Measurements from ENCODE around the gene RNF183.

The RNF183 gene

GRCh38 chr9:113326230-113326629 lies 23.1 kb upstream of the RNF183 start:
- H2BK120ac ChIP-seq (ENCODE audit: low read depth, low read length), result no peak overlapping the region
- H3K27ac ChIP-seq (ENCODE audit: low read depth, low read length), result no peak overlapping the region
- DNase-seq, result no peak
- H3K79me1 ChIP-seq (ENCODE audit: low read length), result no peaks in the 10 kb centered on the region
- no peak overlapping the region for H4K8ac ChIP-seq (ENCODE audit: low read depth, low read length)
- no peak overlapping the region for H4K5ac ChIP-seq (ENCODE audit: low read length)
- no peak overlapping the region for H3K23ac ChIP-seq (ENCODE audit: low read length)
- H3K36me3 ChIP-seq (ENCODE audit: control insufficient read depth, insufficient read depth, low read length), result no peaks in the 10 kb centered on the region
- no peak overlapping the region for H2BK5ac ChIP-seq (ENCODE audit: low read length)
- no peak overlapping the region for H3K56ac ChIP-seq (ENCODE audit: low read length)
- H2BK15ac ChIP-seq (replicated peaks; ENCODE audit: low read depth), result no peak overlapping the region
- no peak overlapping the region for H3K4me3 ChIP-seq (ENCODE audit: low read length)
- H3K4ac ChIP-seq (ENCODE audit: low read depth, low read length), result no peak overlapping the region
- H3K79me2 ChIP-seq (ENCODE audit: control insufficient read depth, insufficient read depth, low read length), result no peaks in the 10 kb centered on the region
- no peak overlapping the region for H3K18ac ChIP-seq (ENCODE audit: low read length)
- no peak overlapping the region for H3K4me2 ChIP-seq (ENCODE audit: low read length)
- H3K27me3 ChIP-seq (ENCODE audit: insufficient read depth, low read length, poor library complexity), result no peaks in the 10 kb centered on the region
- H3K4me1 ChIP-seq (ENCODE audit: control insufficient read depth, low read depth, low read length), result no peaks in the 10 kb centered on the region
- no CpG with 5 or more reads among the region's 4 CpGs for WGBS (ENCODE audit: extremely low coverage, insufficient coverage, low lambda C conversion rate)
- no peak overlapping the region for H2AK5ac ChIP-seq (ENCODE audit: low read length)
- H3K9ac ChIP-seq (ENCODE audit: low read length), result no peak overlapping the region

GRCh38 chr9:113322671-113323070 lies 19.5 kb upstream of the RNF183 start:
- no peak overlapping the region for H3K18ac ChIP-seq (ENCODE audit: low read length)
- H3K9ac ChIP-seq (ENCODE audit: low read length), result no peak overlapping the region
- H2BK5ac ChIP-seq (ENCODE audit: low read length), result no peak overlapping the region
- H3K23ac ChIP-seq (ENCODE audit: low read length), result no peak overlapping the region
- no peak overlapping the region for H4K8ac ChIP-seq (ENCODE audit: low read depth, low read length)
- H3K4me2 ChIP-seq (ENCODE audit: low read length), result no peak overlapping the region
- no peaks in the 10 kb centered on the region for H3K79me1 ChIP-seq (ENCODE audit: low read length)
- H2AK5ac ChIP-seq (ENCODE audit: low read length), result no peak overlapping the region
- no peak overlapping the region for H4K5ac ChIP-seq (ENCODE audit: low read length)
- no CpG with 5 or more reads among the region's 6 CpGs for WGBS (ENCODE audit: extremely low coverage, insufficient coverage, low lambda C conversion rate)
- no peak overlapping the region for H2BK120ac ChIP-seq (ENCODE audit: low read depth, low read length)
- no peak overlapping the region for H3K4me3 ChIP-seq (ENCODE audit: low read length)
- no peaks in the 10 kb centered on the region for H3K79me2 ChIP-seq (ENCODE audit: control insufficient read depth, insufficient read depth, low read length)
- H3K4ac ChIP-seq (ENCODE audit: low read depth, low read length), result no peak overlapping the region
- no peak overlapping the region for H3K56ac ChIP-seq (ENCODE audit: low read length)
- H3K27ac ChIP-seq (ENCODE audit: low read depth, low read length), result no peak overlapping the region
- no peaks in the 10 kb centered on the region for H3K4me1 ChIP-seq (ENCODE audit: control insufficient read depth, low read depth, low read length)
- no peaks in the 10 kb centered on the region for H3K27me3 ChIP-seq (ENCODE audit: insufficient read depth, low read length, poor library complexity)
- DNase-seq, result no peak
- H2BK15ac ChIP-seq (replicated peaks; ENCODE audit: low read depth), result no peak overlapping the region
- H3K36me3 ChIP-seq (ENCODE audit: control insufficient read depth, insufficient read depth, low read length), result no peaks in the 10 kb centered on the region

DNA sequence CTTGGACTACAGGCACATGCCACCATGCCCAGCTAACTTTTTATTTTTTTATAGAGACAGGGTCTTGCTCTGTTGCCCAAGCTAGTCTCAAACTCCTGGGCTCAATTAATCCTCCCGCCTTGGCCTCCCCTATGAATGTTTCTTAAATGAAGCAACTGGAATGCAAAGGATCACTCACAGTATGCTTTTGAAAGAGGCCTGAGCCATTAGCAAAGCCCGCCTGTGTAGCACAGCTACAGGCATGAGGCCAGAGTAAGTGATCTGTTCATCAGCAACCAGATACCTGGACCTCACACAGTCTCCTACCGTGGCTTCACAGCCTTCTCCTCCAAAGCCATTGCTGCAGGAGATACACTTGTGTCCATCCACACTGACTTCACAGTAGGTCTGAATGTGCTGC lies 16.9 kb upstream of the RNF183 start:
- Histone ChIP-seq H4K5ac (ENCODE audit: low read length) (no peak overlapping the region), H4K8ac (ENCODE audit: low read depth, low read length) (no peak overlapping the region), H3K23ac (ENCODE audit: low read length) (no peak overlapping the region), H3K9ac (ENCODE audit: low read length) (no peak overlapping the region), H3K4me2 (ENCODE audit: low read length) (no peak overlapping the region), H2BK5ac (ENCODE audit: low read length) (no peak overlapping the region), H3K4ac (ENCODE audit: low read depth, low read length) (no peak overlapping the region), H2BK120ac (ENCODE audit: low read depth, low read length) (no peak overlapping the region), H3K18ac (ENCODE audit: low read length) (no peak overlapping the region), H2BK15ac (replicated peaks; ENCODE audit: low read depth) (no peak overlapping the region), H3K36me3 (ENCODE audit: control insufficient read depth, insufficient read depth, low read length) (no peaks in the 10 kb centered on the region), H3K79me2 (ENCODE audit: control insufficient read depth, insufficient read depth, low read length) (no peaks in the 10 kb centered on the region), H3K27me3 (ENCODE audit: insufficient read depth, low read length, poor library complexity) (no peaks in the 10 kb centered on the region), H3K4me1 (ENCODE audit: control insufficient read depth, low read depth, low read length) (no peaks in the 10 kb centered on the region), H3K27ac (ENCODE audit: low read depth, low read length) (no peak overlapping the region), H3K56ac (ENCODE audit: low read length) (no peak overlapping the region), H3K4me3 (ENCODE audit: low read length) (no peak overlapping the region), H3K79me1 (ENCODE audit: low read length) (no peaks in the 10 kb centered on the region), H2AK5ac (ENCODE audit: low read length) (no peak overlapping the region)
- DNase-seq, result no peak
- WGBS (ENCODE audit: extremely low coverage, insufficient coverage, low lambda C conversion rate), result no CpG with 5 or more reads among the region's 3 CpGs

GRCh38 chr9:113319054-113319453 lies 15.9 kb upstream of the RNF183 start:
- WGBS (ENCODE audit: extremely low coverage, insufficient coverage, low lambda C conversion rate), result no CpG with 5 or more reads among the region's 2 CpGs
- H3K4me2 ChIP-seq (ENCODE audit: low read length), result no peak overlapping the region
- no peak overlapping the region for H2BK120ac ChIP-seq (ENCODE audit: low read depth, low read length)
- no peak for DNase-seq
- no peaks in the 10 kb centered on the region for H3K27me3 ChIP-seq (ENCODE audit: insufficient read depth, low read length, poor library complexity)
- H3K9ac ChIP-seq (ENCODE audit: low read length), result no peak overlapping the region
- no peak overlapping the region for H3K23ac ChIP-seq (ENCODE audit: low read length)
- no peak overlapping the region for H2BK5ac ChIP-seq (ENCODE audit: low read length)
- H3K18ac ChIP-seq (ENCODE audit: low read length), result no peak overlapping the region
- H3K56ac ChIP-seq (ENCODE audit: low read length), result no peak overlapping the region
- no peak overlapping the region for H4K8ac ChIP-seq (ENCODE audit: low read depth, low read length)
- H2AK5ac ChIP-seq (ENCODE audit: low read length), result no peak overlapping the region
- H3K4me3 ChIP-seq (ENCODE audit: low read length), result no peak overlapping the region
- H4K5ac ChIP-seq (ENCODE audit: low read length), result no peak overlapping the region
- H3K36me3 ChIP-seq (ENCODE audit: control insufficient read depth, insufficient read depth, low read length), result no peaks in the 10 kb centered on the region
- no peaks in the 10 kb centered on the region for H3K4me1 ChIP-seq (ENCODE audit: control insufficient read depth, low read depth, low read length)
- H3K27ac ChIP-seq (ENCODE audit: low read depth, low read length), result no peak overlapping the region
- no peak overlapping the region for H3K4ac ChIP-seq (ENCODE audit: low read depth, low read length)
- H3K79me2 ChIP-seq (ENCODE audit: control insufficient read depth, insufficient read depth, low read length), result no peaks in the 10 kb centered on the region
- H2BK15ac ChIP-seq (replicated peaks; ENCODE audit: low read depth), result no peak overlapping the region
- H3K79me1 ChIP-seq (ENCODE audit: low read length), result no peaks in the 10 kb centered on the region

DNA sequence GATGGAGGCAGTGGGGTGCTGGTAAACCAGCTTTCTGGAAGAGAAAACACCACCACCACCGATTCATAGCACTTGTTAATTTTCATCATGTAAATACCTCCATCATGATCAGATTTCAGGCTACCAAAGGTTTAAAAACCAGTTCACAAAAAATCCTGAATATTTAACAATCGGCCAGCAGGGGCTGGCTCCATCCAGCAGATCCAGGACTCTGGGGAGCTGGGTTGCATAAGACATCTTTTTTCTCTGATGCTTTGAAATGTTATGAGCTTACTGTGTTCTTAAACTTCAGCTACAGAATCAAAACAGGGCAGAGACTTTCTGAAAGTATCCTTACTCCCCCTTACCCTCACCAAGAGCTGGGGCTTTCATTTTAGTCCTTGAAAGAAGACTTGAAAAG lies 14.6 kb upstream of the RNF183 start:
- Histone ChIP-seq H3K79me1 (ENCODE audit: low read length) (no peaks in the 10 kb centered on the region), H2AK5ac (ENCODE audit: low read length) (no peak overlapping the region), H3K4me3 (ENCODE audit: low read length) (no peak overlapping the region), H3K4me1 (ENCODE audit: control insufficient read depth, low read depth, low read length) (no peaks in the 10 kb centered on the region), H3K36me3 (ENCODE audit: control insufficient read depth, insufficient read depth, low read length) (no peaks in the 10 kb centered on the region), H3K23ac (ENCODE audit: low read length) (no peak overlapping the region), H3K4me2 (ENCODE audit: low read length) (no peak overlapping the region), H3K79me2 (ENCODE audit: control insufficient read depth, insufficient read depth, low read length) (no peaks in the 10 kb centered on the region), H2BK120ac (ENCODE audit: low read depth, low read length) (no peak overlapping the region), H2BK15ac (replicated peaks; ENCODE audit: low read depth) (no peak overlapping the region), H2BK5ac (ENCODE audit: low read length) (no peak overlapping the region), H3K27ac (ENCODE audit: low read depth, low read length) (no peak overlapping the region), H3K27me3 (ENCODE audit: insufficient read depth, low read length, poor library complexity) (no peaks in the 10 kb centered on the region), H4K5ac (ENCODE audit: low read length) (no peak overlapping the region), H3K4ac (ENCODE audit: low read depth, low read length) (no peak overlapping the region), H3K9ac (ENCODE audit: low read length) (no peak overlapping the region), H3K56ac (ENCODE audit: low read length) (no peak overlapping the region), H3K18ac (ENCODE audit: low read length) (no peak overlapping the region), H4K8ac (ENCODE audit: low read depth, low read length) (no peak overlapping the region)
- no CpG with 5 or more reads among the region's 2 CpGs for WGBS (ENCODE audit: extremely low coverage, insufficient coverage, low lambda C conversion rate)
- DNase-seq, result no peak

- Histone ChIP-seq H3K23ac (ENCODE audit: low read length) (no peak overlapping the region), H3K79me2 (ENCODE audit: control insufficient read depth, insufficient read depth, low read length) (no peaks in the 10 kb centered on the region), H3K4me2 (ENCODE audit: low read length) (no peak overlapping the region), H3K27ac (ENCODE audit: low read depth, low read length) (no peak overlapping the region), H2BK5ac (ENCODE audit: low read length) (no peak overlapping the region), H3K4ac (ENCODE audit: low read depth, low read length) (no peak overlapping the region), H2BK120ac (ENCODE audit: low read depth, low read length) (no peak overlapping the region), H4K8ac (ENCODE audit: low read depth, low read length) (no peak overlapping the region), H3K18ac (ENCODE audit: low read length) (no peak overlapping the region), H2AK5ac (ENCODE audit: low read length) (no peak overlapping the region), H3K9ac (ENCODE audit: low read length) (no peak overlapping the region), H2BK15ac (replicated peaks; ENCODE audit: low read depth) (no peak overlapping the region), H4K5ac (ENCODE audit: low read length) (no peak overlapping the region), H3K56ac (ENCODE audit: low read length) (no peak overlapping the region), H3K4me3 (ENCODE audit: low read length) (no peak overlapping the region), H3K27me3 (ENCODE audit: insufficient read depth, low read length, poor library complexity) (no peaks in the 10 kb centered on the region), H3K4me1 (ENCODE audit: control insufficient read depth, low read depth, low read length) (no peaks in the 10 kb centered on the region), H3K36me3 (ENCODE audit: control insufficient read depth, insufficient read depth, low read length) (no peaks in the 10 kb centered on the region), H3K79me1 (ENCODE audit: low read length) (no peaks in the 10 kb centered on the region)
- DNase-seq, result no peak
- no CpG with 5 or more reads among the region's 4 CpGs for WGBS (ENCODE audit: extremely low coverage, insufficient coverage, low lambda C conversion rate)
These were observed 12.9 kb upstream of the RNF183 start for GRCh38 chr9:113316030-113316429.
